Activated T-cell treated with anti-CD3 and anti-CD28 coated beads, Interleukin-2, amount 50 U/mL, for 48 hours (primary cell): Measurements from ENCODE around the gene EP400.

Experiments used
- DNase-seq, 2 experiments: peaks; one replicate each; pipeline ENCODE4 v3.0.0-alpha.2; 2020

Gene EP400

DNA sequence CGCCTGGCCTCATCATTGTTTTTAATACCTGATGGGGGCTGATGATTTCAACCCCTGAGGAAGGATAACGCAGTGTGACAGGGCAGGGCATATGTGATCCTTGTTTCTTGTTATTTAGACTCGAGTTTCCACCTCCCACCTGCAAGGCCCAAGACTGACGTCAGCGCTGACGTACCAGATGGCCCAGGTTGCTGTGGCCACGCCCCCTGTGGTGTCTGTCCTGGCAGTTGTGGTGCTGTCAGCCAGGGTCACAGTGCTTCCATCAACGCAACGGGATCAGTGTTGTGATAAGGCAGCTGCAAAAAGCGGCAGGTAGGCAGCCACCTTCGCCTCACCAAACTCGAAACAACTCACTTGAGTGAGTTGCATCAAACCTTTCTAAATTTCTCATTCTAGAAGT, 176.0 kb downstream of the EP400 start:
- DNase-seq, result no peak

DNA sequence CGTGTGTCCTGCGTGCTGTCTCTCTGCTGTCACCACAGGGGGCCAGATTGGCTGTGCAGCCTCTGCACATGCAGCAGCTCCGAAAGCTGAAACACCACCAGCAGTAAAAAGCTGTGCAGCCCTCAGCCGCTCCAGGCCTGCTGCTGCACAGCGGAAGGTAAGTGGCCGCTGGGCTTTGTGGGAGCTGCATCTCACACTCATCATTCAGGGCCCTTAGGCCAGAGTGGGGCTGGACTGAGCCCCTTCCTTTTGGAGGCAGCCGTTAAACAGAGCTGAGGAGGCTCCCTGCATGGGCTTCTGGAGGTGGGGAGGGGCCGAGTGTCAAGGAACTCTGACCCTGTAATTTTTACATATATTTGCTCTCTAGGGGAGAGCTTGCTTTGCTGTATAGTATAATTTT, 177.3 kb downstream of the EP400 start:
- no peak for DNase-seq

DNA sequence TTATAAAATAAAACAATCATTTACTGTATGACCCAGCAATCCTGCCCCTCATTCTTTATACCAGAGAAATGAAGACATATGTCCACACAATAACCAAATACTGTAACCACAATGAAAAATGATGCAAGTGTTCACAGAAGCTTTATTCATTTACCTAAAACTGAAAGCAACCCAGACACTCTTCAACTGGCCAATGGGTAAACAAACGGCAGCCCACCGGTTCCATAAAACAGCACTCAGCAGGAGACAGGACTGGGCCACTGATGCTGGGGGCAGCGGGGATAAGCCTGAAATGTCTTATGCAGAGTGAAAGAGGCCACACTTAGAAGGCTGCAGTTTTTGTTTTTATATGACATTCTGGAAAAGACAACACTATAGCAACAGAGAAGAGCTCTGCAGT, 179.3 kb downstream of the EP400 start:
- DNase-seq, result no peak

DNA sequence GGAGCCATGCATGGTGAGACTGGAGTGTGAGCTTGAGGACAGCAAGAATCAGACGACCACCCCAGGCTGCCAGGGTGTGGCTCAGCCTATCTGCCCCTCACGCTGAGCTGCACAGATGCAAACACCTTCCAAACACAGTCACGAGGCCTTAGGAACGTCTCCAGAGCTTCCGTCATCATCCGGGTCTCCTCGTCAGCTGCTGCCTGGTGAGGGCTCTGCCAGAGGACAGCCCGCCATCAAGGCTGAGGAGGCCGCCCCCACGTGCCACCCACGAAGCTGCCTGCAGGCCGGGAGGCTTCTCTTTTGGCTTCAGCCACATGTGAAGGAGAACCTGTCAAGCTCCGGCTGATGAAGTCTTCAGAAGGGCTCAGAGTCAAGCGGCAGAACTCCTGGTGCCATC, 180.9 kb downstream of the EP400 start:
- DNase-seq, result no peak
